NOMO-1 (cell line): ENCODE measurements around the gene OR2T33.
"Not testable (repeated sequence)": the region's sequence is repeated elsewhere in the genome, so short reads cannot be mapped to it uniquely, and the experiment has no call there.

Experiments used
- DNase-seq, 2 experiments: peaks; one replicate each; lab custom pipeline; 2025; ENCODE audit not compliant: unreplicated experiment in 2 of 2; lab: John Stamatoyannopoulos, UW

Gene OR2T33, protein sequence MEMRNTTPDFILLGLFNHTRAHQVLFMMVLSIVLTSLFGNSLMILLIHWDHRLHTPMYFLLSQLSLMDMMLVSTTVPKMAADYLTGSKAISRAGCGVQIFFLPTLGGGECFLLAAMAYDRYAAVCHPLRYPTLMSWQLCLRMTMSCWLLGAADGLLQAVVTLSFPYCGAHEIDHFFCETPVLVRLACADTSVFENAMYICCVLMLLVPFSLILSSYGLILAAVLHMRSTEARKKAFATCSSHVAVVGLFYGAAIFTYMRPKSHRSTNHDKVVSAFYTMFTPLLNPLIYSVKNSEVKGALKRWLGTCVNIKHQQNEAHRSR

DNA sequence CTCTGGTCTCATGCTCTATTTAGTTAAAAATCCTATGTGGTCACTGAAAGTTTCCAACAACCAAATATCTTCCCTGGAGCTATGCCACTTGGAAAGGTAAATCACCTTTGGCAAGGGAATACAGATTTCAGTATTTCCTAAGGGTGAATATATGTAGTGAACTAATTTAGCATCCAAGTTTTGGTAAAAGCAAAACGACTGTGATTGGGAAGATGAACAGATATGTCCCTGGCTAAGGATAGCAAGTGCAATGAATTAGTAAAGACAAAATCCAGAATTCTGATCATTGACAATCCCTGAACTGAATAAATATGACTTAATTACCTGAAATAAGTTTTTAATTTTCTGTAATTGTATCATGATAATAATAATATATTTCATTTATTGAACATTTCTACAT, at the start of gene OR2T33:
TSS of gene OR2T33 (minus strand) at position 101 of the 400 bp plus-strand sequence. CDS start 4,162 bp downstream, outside the sequence.
- DNase-seq, result no peak

DNA sequence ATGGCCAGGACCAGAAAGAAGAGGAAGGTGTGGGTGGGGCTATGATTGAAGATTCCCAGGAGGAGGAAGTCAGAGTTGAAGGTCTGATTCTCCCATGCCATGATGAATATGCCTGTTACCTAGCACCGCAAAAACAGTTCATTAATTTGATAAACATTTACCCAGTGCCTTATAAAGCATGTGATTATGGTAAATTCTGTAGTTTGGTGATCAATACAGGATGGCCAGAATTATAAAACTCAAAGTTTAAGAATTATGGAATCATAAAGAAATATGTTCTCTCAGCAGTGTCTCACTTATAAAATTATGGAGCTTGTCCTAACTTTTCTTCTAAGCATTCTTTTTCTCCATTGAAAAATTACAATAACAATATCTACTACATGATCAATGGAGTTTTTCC, 46.7 kb upstream of the OR2T33 start, which contains the start of gene OR2M7:
TSS of gene OR2M7 (minus strand) at position 101 of the 400 bp plus-strand sequence. CDS start at position 101, 0 bp downstream.
- DNase-seq, result no peak

DNA sequence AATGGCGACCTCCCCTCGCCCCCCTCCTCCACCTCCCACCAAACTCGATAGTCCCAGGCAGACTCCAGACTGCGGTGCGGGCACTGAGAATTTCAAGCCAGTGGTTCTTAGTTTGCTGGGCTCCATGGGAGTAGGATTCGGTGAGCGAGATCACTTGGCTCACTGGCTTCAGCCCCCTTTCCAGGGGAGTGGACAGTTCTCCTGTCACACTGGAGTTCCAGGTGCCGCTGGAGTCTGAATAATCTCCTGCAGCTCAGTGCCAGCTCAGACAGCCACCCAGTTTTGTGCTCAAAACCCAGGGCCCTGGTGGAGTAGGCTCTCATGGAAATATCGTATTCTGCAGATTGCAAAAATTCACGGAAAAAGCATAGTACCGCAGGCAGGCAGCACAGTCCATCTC, 39.0 kb upstream of the OR2T33 start:
- no peak for DNase-seq

DNA sequence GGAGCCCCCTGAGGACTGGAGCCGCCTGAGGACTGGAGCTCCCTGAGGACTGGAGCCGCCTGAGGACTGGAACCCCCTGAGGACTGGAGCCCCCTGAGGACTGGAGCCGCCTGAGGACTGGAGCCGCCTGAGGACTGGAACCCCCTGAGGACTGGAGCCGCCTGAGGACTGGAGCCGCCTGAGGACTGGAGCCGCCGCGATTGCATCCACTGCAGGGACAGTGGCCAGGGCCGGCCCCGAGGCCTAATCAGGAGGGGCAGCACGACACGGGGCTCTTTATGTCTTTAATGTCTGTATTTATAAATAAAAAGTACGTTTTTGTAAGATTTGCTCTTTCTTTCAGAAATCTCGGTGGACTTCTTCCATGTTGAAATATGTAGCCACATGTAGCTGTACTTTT, 29.0 kb upstream of the OR2T33 start:
- not testable (repeated sequence) for DNase-seq

DNA sequence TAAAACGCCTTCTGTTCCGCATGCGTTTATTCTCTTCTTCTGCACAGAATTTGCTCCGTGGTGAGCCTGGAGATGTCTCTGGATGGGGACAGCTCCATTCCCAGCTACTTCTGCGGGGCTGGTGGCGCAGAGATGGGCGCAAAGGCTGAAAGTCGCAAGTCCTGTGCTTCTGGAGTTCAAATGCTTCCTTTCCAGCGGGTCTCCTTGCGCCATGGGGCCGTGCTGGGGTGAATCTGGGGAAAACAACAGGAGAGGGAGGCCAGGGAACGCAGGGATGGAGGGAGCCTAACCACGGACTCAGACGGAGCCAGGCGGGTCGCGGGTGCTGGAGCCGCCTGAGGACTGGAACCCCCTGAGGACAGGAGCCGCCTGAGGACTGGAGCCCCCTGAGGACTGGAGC, 28.3 kb upstream of the OR2T33 start:
- DNase-seq, result no peak

DNA sequence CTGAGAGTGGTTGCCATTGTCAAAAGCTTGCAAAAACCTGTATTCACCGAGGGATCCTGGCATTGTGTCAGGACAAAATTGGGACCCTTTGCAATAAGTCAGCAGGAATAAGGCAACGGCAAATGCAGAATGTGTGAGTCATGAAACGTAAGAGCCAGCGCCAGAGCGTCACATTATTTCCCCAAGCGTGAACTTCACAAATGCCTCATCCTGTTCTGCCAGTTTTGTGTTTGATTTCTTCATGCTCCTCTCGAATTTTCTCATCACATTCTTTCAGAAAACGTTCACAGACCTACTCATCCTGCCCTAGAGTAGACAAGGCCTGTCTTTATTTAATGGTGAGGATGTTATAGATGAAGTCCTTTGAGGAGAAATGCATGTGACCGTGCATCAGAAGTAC, 27.9 kb upstream of the OR2T33 start:
- DNase-seq, result not testable (repeated sequence)

DNA sequence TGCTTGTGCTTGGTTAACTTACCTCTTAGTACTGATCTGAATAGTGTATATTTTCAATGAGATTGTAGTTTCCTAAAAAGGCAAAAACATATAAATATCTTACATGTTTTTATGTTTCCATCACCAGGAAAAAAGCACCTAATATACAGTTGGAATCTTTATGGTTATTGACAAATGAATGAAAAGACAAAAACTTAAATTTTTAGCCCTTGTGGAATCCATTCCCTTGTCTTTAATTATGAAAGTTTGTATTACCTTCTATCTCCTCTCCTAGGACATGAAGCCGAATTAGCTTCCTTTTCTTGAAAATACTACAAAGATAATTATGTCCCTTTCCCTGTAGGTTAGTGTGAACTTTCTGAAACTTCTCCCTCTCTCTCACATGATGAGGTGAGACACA, 25.5 kb upstream of the OR2T33 start, which contains the start of gene OR2T12:
TSS of gene OR2T12 (minus strand) at position 101 of the 400 bp plus-strand sequence. CDS start 7,846 bp downstream, outside the sequence.
- no peak for DNase-seq

DNA sequence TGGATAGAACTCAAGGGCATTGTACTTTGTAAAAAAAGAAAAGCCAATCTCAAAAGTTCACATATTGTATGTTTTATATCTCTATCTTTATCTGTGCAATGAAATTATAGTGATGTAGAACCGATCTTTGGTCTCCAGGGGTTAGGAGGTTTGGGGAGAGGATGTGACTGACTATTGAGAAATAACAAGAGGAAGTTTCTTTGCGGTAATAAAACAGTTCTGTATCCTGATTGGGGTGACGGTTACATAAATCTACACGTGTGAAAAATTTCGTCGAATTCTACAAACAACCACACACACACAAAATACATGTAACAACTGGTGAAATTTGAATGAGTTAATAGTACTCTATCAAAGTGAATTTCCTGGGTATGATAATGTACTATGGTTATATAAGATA, 10.6 kb upstream of the OR2T33 start:
- DNase-seq, result peak; percentile 32 to 78

DNA sequence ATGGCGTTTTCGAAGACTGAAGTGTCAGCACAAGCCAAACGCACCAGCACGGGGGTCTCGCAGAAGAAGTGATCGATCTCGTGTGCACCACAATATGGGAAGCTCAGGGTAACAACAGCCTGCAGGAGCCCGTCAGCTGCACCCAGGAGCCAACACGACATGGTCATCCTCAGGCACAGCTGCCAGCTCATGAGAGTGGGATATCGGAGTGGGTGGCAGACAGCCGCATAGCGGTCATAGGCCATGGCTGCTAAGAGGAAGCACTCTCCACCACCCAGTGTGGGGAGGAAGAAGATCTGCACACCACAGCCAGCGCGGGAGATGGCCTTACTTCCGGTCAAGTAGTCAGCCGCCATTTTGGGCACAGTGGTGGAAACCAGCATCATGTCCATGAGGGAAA, 4.6 kb downstream of the OR2T33 start:
- not testable (repeated sequence) for DNase-seq

DNA sequence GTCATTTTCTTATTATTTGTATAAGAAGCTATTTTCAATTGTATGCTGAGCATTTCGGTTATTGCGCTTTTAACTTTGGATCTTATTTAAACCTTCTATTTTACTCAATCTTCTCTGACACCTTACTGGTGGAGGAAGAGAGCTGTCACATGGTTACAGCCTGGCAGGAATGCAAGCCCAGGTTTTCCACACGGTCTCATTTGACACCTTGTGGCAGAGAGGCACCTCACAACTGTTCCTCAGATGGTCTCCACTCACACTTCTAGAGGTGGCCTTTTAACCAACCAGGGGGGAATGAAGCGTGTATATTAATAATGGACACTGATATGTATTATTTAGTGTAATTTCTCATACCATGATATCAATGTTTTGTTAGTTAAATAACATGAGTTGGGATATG, 9.6 kb downstream of the OR2T33 start:
- no peak for DNase-seq

DNA sequence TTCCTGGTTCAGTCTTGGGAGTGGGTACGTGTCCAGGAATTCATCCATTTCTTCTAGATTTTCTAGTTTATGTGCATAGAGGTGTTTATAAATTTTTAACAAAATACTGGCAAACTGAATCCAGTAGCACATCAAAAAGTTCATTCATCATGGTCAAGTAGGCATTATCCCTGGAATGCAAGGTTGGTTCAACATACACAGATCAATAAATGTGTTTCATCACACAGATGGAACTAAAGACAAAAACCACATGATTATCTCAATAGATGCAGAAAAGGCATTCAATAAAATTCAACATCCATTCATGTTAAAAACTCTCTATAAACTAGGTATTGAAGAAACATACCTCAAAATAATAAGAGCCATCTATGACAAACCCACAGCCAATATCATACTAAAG, 18.5 kb downstream of the OR2T33 start:
- DNase-seq, result not testable (repeated sequence)

DNA sequence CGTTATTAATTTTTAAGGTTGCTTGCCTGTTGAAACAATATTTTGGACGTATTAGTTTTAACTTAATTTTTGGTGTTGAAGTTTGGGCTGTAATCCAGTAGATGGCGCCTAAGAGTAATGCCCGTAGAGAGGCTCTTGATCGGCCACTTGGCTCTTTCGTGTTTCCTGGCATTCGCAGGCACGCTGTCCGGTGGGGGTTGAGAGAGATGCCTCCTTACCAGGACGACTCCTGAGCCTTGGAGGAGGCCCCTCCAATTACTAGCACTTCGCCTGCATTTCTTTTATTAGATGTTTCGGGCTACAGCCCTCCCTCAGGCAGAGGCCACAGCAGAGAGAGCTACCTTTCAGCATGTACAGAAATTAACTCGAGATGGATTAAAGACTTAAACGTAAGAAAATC, 34.6 kb downstream of the OR2T33 start:
- peak; percentile 51 to 64 for DNase-seq

DNA sequence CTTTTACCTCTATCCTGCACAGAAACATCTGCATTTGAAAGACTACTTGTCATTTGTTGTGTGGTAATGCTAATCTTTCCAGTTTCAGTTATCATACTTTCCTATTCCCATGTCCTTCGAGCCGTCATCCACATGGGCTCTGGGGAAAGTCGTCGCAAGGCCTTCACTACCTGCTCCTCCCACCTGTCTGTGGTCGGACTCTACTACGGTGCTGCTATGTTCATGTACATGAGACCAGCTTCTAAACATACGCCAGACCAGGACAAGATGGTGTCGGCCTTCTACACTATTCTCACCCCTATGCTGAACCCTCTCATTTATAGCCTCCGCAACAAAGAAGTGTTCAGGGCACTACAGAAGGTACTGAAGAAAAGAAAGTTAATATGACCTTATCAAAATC, 38.3 kb downstream of the OR2T33 start:
- DNase-seq, result no peak

DNA sequence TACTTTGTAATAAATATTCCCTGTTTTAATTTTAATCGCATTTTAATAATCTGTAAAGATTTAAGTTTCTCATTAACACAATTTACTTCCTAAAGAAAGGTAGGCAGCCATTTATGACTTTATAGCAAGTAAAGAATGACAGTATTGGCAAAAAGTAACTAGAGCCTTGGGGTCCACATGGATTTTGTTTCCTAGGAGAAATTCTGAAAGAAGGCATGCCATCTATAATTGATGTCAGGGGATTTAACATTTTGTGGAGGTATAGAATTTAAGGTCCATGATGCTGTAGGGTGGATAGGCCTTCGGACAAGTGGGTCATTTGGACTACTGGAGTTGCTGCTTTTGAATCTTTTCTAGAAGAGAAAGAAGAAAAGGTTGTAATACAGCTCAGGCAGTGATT, 46.7 kb downstream of the OR2T33 start, which contains the start of gene OR2M4:
TSS of gene OR2M4 (plus strand) at position 301 of the 400 bp plus-strand sequence. CDS start 7,512 bp downstream, outside the sequence.
- no peak for DNase-seq

DNA sequence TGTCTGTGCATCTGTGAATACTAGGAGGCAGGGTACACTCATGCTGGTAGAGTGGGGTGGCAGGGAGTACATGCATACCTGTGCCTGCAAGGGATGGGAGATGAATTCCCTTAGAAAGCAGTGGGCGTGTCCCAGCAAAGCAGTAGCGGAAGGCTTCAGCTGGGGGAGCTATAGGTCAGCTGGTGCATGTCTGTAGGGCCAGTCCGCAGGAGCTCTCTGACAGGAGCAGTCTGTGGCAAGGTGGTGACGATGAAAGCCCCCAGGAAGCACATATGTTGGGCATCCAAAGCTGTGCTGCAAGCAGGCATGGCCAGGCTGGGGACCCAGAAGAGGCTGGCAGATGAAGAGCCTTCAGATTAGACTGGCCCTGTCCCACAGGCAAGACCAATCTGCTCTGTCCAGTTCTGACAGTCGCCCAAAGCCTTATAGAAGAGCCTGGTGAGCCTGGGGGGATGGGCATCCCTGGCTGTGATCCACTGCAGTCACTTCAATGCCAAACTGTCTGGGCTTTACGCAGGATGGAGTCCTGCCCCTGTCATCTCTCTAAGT, 48.3 kb downstream of the OR2T33 start:
- DNase-seq, result no peak

DNA sequence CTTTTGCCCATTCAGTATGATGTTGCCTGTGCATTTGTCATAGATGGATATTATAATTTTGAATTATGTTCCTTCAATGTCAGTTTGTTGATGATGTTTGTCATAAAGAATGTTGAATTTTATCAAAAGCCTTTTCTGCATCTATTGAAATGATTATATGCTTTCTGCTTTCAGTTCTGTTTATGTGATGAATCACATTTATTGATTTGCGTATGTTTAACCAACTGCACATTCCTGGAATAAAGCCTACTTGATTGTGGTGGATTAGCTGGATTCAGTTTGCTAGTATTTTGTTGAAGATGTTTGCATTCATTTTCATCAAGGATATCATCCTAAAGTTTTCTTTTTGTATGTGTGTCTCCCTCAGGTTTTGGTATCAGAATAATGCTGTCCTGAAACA, 52.2 kb downstream of the OR2T33 start:
- DNase-seq, result no peak
